H9 (cell line): Measurements from ENCODE around the gene IRAK4. TPM values are rescaled to one million over a fixed set of nuclear protein-coding genes. Genes with fewer than 3 reads are reported as not detected.
A peak's percentile ranks its signal among the peaks of the same experiment; 100 is the strongest.

Experiments used
- DNase-seq: peaks from one replicate; pipeline ENCODE4 v3.0.0-alpha.2; 2017
- H2AFZ ChIP-seq: one replicate; pipeline ENCODE4 v1.6.1; 2013; ENCODE audit warnings: mild to moderate bottlenecking, low read length, control low read depth, moderate library complexity
- H2AK5ac ChIP-seq: 2 replicates; pipeline ENCODE4 v1.6.1; 2013; ENCODE audit warnings: low read length, control low read depth, mixed read lengths; ENCODE audit not compliant: insufficient read length
- H2BK120ac ChIP-seq: one replicate; pipeline ENCODE4 v1.6.1; 2013; ENCODE audit warnings: low read depth, mild to moderate bottlenecking, low read length, control low read depth, inconsistent platforms; ENCODE audit not compliant: poor library complexity, severe bottlenecking
- H2BK12ac ChIP-seq: 2 replicates; pipeline ENCODE4 v1.6.1; 2013; ENCODE audit warnings: low read length, control low read depth, mixed read lengths, low read depth; ENCODE audit not compliant: insufficient read length
- H2BK15ac ChIP-seq: 2 replicates; pipeline ENCODE4 v1.6.1; 2013; ENCODE audit warnings: low read depth, low read length, control low read depth
- H2BK20ac ChIP-seq: one replicate; pipeline ENCODE4 v1.6.1; 2013; ENCODE audit warnings: low read depth, mild to moderate bottlenecking, low read length, control low read depth, inconsistent platforms; ENCODE audit not compliant: poor library complexity, severe bottlenecking
- H2BK5ac ChIP-seq: 2 replicates; pipeline ENCODE4 v1.6.1; 2013; ENCODE audit warnings: low read length, control low read depth, mixed read lengths; ENCODE audit not compliant: insufficient read length
- H3K14ac ChIP-seq: 2 replicates; pipeline ENCODE4 v1.6.1; 2013; ENCODE audit warnings: low read length, control low read depth; ENCODE audit not compliant: insufficient read depth
- H3K18ac ChIP-seq: 2 replicates; pipeline ENCODE4 v1.6.1; 2013; ENCODE audit warnings: low read depth, mild to moderate bottlenecking, mixed read lengths, low read length, control low read depth; ENCODE audit not compliant: insufficient read length
- H3K23ac ChIP-seq: 2 replicates; pipeline ENCODE4 v1.6.1; 2013; ENCODE audit warnings: low read length, control low read depth, mixed read lengths, low read depth; ENCODE audit not compliant: insufficient read length
- H3K23me2 ChIP-seq: 2 replicates; pipeline ENCODE4 v1.6.1; 2013; ENCODE audit warnings: low read depth, mild to moderate bottlenecking, mixed read lengths, low read length, control low read depth; ENCODE audit not compliant: insufficient read length, poor library complexity, severe bottlenecking
- H3K27ac ChIP-seq: 2 replicates; pipeline ENCODE4 v1.5.1; 2013; ENCODE audit warnings: low read length, control low read depth, mixed read lengths, low read depth; ENCODE audit not compliant: insufficient read length
- H3K27me3 ChIP-seq: 2 replicates; pipeline ENCODE4 v1.6.1; 2013; ENCODE audit warnings: low read length, control low read depth, inconsistent platforms; ENCODE audit not compliant: insufficient read depth
- H3K4ac ChIP-seq: 2 replicates; pipeline ENCODE4 v1.6.1; 2013; ENCODE audit warnings: low read depth, mild to moderate bottlenecking, control low read depth, inconsistent platforms, low read length, moderate library complexity
- H3K4me1 ChIP-seq: 2 replicates; pipeline ENCODE4 v1.6.1; 2013; ENCODE audit warnings: low read length, control low read depth, inconsistent platforms; ENCODE audit not compliant: insufficient read depth
- H3K4me2 ChIP-seq: 2 replicates; pipeline ENCODE4 v1.6.1; 2013; ENCODE audit warnings: low read length, control low read depth, mixed read lengths; ENCODE audit not compliant: insufficient read length, insufficient read depth
- H3K56ac ChIP-seq: 2 replicates; pipeline ENCODE4 v1.6.1; 2013; ENCODE audit warnings: low read depth, mild to moderate bottlenecking, mixed read lengths, low read length, control low read depth; ENCODE audit not compliant: insufficient read length
- H3K79me1 ChIP-seq: 2 replicates; pipeline ENCODE4 v1.6.1; 2013; ENCODE audit warnings: low read depth, mild to moderate bottlenecking, moderate library complexity, low read length, control low read depth, inconsistent platforms; ENCODE audit not compliant: insufficient read depth, poor library complexity, severe bottlenecking
- H3K79me2 ChIP-seq: 2 replicates; pipeline ENCODE4 v1.6.1; 2013; ENCODE audit warnings: low read length, control low read depth, inconsistent platforms; ENCODE audit not compliant: insufficient read depth
- H3K9ac ChIP-seq: 2 replicates; pipeline ENCODE4 v1.6.1; 2013; ENCODE audit warnings: low read length, control low read depth, mixed read lengths; ENCODE audit not compliant: insufficient read length; ENCODE audit errors: extremely low read depth
- H3K9me3 ChIP-seq: one replicate; pipeline ENCODE4 v1.6.1; 2013; ENCODE audit warnings: low read depth, low read length, inconsistent platforms; ENCODE audit not compliant: control insufficient read depth
- H3T11ph ChIP-seq: one replicate; pipeline ENCODE4 v1.6.1; 2013; ENCODE audit warnings: mild to moderate bottlenecking, low read length, control low read depth, inconsistent platforms
- H4K20me1 ChIP-seq: one replicate; pipeline ENCODE4 v1.6.1; 2013; ENCODE audit not compliant: control insufficient read depth, insufficient read length, insufficient read depth
- H4K5ac ChIP-seq: 2 replicates; pipeline ENCODE4 v1.6.1; 2013; ENCODE audit warnings: low read depth, mild to moderate bottlenecking, mixed read lengths, low read length, control low read depth; ENCODE audit not compliant: insufficient read length
- H4K8ac ChIP-seq: replicated peaks from 2 replicates; pipeline ENCODE4 v1.6.1; 2013; ENCODE audit warnings: low read length, control low read depth, mixed read lengths, low read depth; ENCODE audit not compliant: insufficient read length
- H4K91ac ChIP-seq: 2 replicates; pipeline ENCODE4 v1.6.1; 2013; ENCODE audit warnings: low read depth, mild to moderate bottlenecking, moderate library complexity, mixed read lengths, low read length, control low read depth; ENCODE audit not compliant: insufficient read length
- H3K27ac Mint-ChIP-seq, 3 experiments: 2 replicates in 2 of 3; 3 replicates in 1 of 3; pipeline ENCODE4 v1.8.0; 2020 to 2021; ENCODE audit warnings: mixed read lengths in 3 of 3, mild to moderate bottlenecking in 1 of 3, moderate library complexity in 1 of 3
- H3K27me3 Mint-ChIP-seq: 2 replicates; pipeline ENCODE4 v1.8.0; 2021; ENCODE audit warnings: low read depth, mild to moderate bottlenecking, moderate library complexity, mixed read lengths
- H3K36me3 Mint-ChIP-seq, 3 experiments: 2 replicates in 2 of 3; 3 replicates in 1 of 3; pipeline ENCODE4 v1.8.0; 2020 to 2021; ENCODE audit warnings: low read depth in 3 of 3, mixed read lengths in 3 of 3; ENCODE audit not compliant: insufficient read depth in 1 of 3
- H3K4me1 Mint-ChIP-seq, 2 experiments: 2 replicates each; pipeline ENCODE4 v1.8.0; 2020; ENCODE audit warnings: mixed read lengths in 2 of 2
- H3K4me3 Mint-ChIP-seq, 2 experiments: 2 replicates in 1 of 2; 3 replicates in 1 of 2; pipeline ENCODE4 v1.8.0; 2020 to 2021; ENCODE audit warnings: mild to moderate bottlenecking in 2 of 2, mixed read lengths in 2 of 2, moderate library complexity in 1 of 2
- H3K9me3 Mint-ChIP-seq, 2 experiments: 2 replicates in 1 of 2; 3 replicates in 1 of 2; pipeline ENCODE4 v1.8.0; 2020; ENCODE audit warnings: mild to moderate bottlenecking in 2 of 2, mixed read lengths in 2 of 2, moderate library complexity in 1 of 2
- whole genome bisulfite sequencing: extraction: QIAGEN DNeasy Blood & Tissue Kit; methylation state at CpG from one replicate; pipeline ENCODE4 v1.1.7; 2013; ENCODE audit warnings: missing lambda C conversion rate, low lambda C conversion rate, mixed read lengths; ENCODE audit not compliant: insufficient read length; ENCODE audit errors: extremely low coverage; 5-methylcytosine and 5-hydroxymethylcytosine counted together
- total RNA-seq: library from RNA; stranded (reverse); gene quantifications from 2 replicates; pipeline ENCODE4 v1.2.1, GENCODE V29; 2021
- TF ChIP-seq, protein P1 (sequence below): fragments of 200-600 bp; sonication (generic); conservative IDR thresholded peaks from 3 replicates; pipeline ENCODE4 v1.8.0; 2021; ENCODE audit warnings: antibody characterized with exemption, mild to moderate bottlenecking

The IRAK4 gene
- total RNA-seq, 1 experiment from 2014 or later: 3.0 TPM

DNA sequence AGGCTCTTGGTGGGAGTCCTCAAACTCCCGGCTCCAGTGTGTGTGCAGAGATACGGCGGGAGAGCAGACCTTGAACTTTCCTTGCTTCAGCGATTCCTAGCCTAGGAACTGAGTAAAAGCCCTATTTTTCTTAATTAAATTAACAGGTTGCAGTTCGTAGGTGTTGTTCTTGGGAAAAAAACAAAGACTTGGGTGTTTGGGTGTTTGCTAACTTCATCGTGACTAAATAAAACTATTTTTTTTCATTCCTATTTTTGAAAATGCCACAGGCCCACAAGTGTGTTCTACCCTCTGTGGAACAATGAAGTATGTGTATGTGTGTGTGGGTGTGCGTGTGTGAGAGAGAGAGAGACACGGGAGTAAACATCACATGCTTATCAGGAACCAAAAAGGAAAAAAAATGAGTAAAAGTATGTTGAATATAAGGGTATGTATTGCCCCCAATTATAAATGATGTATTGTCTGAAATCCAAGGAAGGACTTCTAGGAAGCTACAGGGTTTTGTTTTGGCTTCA, 77.8 kb downstream of the IRAK4 start:
- Histone ChIP-seq H3K4me1 (no peaks in the 10 kb centered on the region; the same call in 1 of the 2 replicates), H3K4me2 (peak overlapping the region; percentile 80), H2AFZ (no peak overlapping the region), H3K56ac (no peak overlapping the region), H3K79me2 (no peaks in the 10 kb centered on the region), H3K9ac (no peak overlapping the region), H4K91ac (no peak overlapping the region), H2AK5ac (no peak overlapping the region), H2BK12ac (no peak overlapping the region), H3K79me1 (no peaks in the 10 kb centered on the region), H3K4ac (no peak overlapping the region), H4K8ac (no peak overlapping the region), H4K5ac (no peak overlapping the region), H3T11ph (no peak overlapping the region), H2BK20ac (no peak overlapping the region), H3K23ac (no peak overlapping the region), H2BK5ac (no peak overlapping the region), H2BK15ac (no peak overlapping the region), H3K27ac (no peak overlapping the region), H3K18ac (no peak overlapping the region), H3K9me3 (no peaks in the 10 kb centered on the region), H4K20me1 (no peaks in the 10 kb centered on the region), H3K27me3 (peaks cover 4% of the 10 kb centered on the region; the same call in 1 of the 2 replicates), H2BK120ac (no peak overlapping the region), H3K14ac (no peak overlapping the region), H3K23me2 (peaks cover 10% of the 10 kb centered on the region)
- Mint-ChIP-seq H3K4me1 (peaks cover 9 to 13% of the 10 kb centered on the region in 2 experiments), H3K36me3 (no peaks in the 10 kb centered on the region), H3K27ac (no peak overlapping the region), H3K27me3 (peaks cover 40% of the 10 kb centered on the region), H3K4me3 (peak overlapping the region; percentile 67 to 73), H3K9me3 (no peaks in the 10 kb centered on the region)
- TF ChIP-seq, protein P1, sequence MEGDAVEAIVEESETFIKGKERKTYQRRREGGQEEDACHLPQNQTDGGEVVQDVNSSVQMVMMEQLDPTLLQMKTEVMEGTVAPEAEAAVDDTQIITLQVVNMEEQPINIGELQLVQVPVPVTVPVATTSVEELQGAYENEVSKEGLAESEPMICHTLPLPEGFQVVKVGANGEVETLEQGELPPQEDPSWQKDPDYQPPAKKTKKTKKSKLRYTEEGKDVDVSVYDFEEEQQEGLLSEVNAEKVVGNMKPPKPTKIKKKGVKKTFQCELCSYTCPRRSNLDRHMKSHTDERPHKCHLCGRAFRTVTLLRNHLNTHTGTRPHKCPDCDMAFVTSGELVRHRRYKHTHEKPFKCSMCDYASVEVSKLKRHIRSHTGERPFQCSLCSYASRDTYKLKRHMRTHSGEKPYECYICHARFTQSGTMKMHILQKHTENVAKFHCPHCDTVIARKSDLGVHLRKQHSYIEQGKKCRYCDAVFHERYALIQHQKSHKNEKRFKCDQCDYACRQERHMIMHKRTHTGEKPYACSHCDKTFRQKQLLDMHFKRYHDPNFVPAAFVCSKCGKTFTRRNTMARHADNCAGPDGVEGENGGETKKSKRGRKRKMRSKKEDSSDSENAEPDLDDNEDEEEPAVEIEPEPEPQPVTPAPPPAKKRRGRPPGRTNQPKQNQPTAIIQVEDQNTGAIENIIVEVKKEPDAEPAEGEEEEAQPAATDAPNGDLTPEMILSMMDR: no peak
- DNase-seq: no peak
- WGBS: no CpG with 5 or more reads among the region's 8 CpGs

Other genes with a start within 250 kb of the IRAK4 start
- 2.1 and 2.7 TPM in 2 replicates for gene ADAMTS20, start 206.7 kb upstream of the IRAK4 start, total RNA-seq
- 14.4 and 16.0 TPM in 2 replicates for gene PUS7L, start 161 bp upstream of the IRAK4 start, total RNA-seq
- gene TWF1, start 47.4 kb downstream of the IRAK4 start, total RNA-seq: 22.7 and 22.8 TPM in 2 replicates
- 1.3 and 1.7 TPM in 2 replicates for gene TMEM117, start 77.1 kb downstream of the IRAK4 start, total RNA-seq